T-helper 2 cell treated with Interferon-gamma antibody and Interleukin-4, amounts not matched to agents 100 ng/mL and 5 ng/mL, for 36 hours (primary cell): ENCODE measurements around the gene SDC3. TPM values are rescaled to one million over a fixed set of nuclear protein-coding genes. Genes with fewer than 3 reads are reported as not detected.

Source experiments
- intact Hi-C: fragments of 100-400 bp; cut with micrococcal nuclease; formaldehyde crosslinking; loops from one replicate; pipeline ENCODE4 v1.15.1; 2023
- total RNA-seq: library from RNA; stranded (reverse); gene quantifications from 2 replicates; pipeline ENCODE4 v1.2.3, GENCODE V29; 2022

The SDC3 gene
- total RNA-seq, 1 donor from 2014 or later, result 0.11 TPM

DNA sequence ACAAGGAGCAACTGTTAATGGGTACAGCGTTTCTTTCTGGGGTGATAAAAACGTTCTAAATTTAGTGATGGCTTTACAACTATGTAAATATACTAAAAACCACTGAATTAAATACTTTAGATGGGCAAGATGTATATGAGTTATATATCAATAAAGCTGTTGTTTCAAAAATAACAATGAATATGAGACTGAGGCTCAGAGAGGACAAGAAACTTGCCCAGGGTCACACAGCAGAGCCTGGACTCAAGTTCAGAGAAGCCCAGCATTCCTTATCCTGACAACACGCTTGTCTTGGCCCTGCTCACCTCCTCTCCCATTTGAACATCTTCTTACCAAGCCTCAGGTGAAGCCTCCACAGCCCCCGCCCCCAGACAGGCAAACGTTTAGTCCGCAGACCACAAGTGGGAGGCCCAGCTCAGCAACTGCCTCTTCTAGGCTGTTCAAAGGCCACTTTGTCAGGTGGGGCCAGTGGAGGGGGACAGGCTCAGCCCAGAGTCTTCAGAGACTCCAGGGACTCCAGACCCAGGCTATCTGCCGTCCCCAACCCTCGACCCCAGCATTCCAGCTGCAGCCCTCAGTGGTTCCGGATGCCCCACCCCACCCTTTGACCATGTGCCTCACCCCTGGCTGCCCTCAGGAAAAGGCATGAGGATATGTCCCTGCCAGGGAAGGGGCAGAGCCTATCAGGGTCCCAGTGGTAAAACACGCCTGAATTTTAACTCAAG lies 17.9 kb downstream of the SDC3 start:
- intact Hi-C loops, result no loop called here

- intact Hi-C loops, result no loop called here
Measured at GRCh38 chr1:30889511-30889910, 19.0 kb downstream of the SDC3 start.

- intact Hi-C loops, result no loop called here
Measured at GRCh38 chr1:30888975-30889374, 19.6 kb downstream of the SDC3 start.

DNA sequence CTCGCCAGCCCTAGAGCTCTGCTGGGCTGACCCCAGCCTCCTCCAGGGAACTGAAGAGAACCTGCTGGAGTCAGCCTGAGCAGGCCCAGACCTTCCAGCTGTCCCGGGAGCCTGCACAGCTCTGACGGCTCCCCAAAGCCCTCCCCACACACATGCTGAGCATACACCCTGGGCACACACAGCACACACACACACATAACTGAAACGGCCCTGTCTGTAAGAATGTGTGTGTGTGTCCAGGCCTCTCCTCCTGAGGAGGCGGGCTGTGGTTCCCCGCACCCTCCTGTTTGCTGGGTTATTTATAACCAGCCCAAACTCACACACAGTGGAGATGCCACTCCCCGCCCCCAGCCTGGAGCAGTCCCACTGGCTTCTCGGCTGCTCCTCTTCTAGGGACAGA lies 20.2 kb downstream of the SDC3 start:
- intact Hi-C loops, result no loop called here

- intact Hi-C loops, result no loop called here
Measured at GRCh38 chr1:30887485-30888315, 20.9 kb downstream of the SDC3 start.

DNA sequence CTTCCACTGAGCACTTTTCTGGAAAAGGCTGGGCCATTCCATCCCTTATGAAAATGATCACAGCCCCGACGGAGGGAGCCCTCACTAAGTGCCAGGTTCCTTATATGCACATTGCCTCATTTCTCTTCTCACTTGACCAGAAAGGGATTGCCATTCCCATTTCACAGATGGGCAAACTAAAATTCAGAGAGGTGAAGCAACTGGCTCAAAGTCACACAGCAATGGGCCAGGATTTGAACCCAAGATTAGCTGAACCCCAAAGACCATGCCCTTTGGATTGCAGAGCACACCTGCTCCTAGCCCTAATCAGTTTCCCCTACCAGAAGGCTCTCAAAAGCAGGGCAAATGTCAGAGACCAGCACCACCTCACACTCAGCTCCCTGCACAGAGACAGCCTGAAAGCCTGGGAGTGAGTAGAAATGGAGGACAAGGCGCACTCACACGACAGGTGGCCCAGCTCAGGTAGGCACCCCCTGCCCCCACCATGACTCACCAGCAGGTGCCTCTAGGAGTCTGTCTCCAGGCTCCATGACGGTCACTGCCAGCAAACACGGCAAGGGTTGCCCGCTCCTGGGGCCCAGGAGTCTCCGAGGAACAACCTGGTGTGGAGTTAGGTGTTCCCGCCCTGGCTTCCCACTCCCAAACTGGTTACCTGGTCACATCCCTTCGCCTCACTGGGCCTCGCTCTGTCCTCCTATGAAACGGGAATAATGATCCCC lies 21.7 kb downstream of the SDC3 start:
- intact Hi-C loops, result no loop called here

- intact Hi-C loops, result no loop called here
Measured at GRCh38 chr1:30885570-30886522, 22.7 kb downstream of the SDC3 start.

DNA sequence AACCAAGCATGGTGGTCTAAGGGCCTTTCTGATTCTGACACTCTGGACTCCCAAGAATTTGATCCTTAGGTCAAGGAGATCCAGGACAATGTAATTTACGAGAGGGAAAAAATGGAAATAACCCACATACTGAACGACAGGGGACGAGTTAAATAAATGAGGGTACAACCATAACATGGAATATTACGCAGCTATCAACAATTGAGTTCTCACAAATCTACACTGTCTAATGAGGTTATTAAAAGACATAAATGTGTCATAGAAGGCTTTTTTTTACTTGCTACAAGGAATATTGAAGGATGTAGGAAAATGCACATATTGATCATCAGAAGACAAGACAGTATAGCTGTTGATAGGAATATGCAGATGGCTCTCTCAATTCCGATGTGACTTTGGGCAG lies 23.8 kb downstream of the SDC3 start:
- intact Hi-C loops, result no loop called here

GRCh38 chr1:30883389-30884172 lies 25.0 kb downstream of the SDC3 start:
- intact Hi-C loops, result no loop called here

- intact Hi-C loops, result no loop called here
Measured at GRCh38 chr1:30882678-30883388, 25.7 kb downstream of the SDC3 start.

GRCh38 chr1:30881319-30882181 lies 27.0 kb downstream of the SDC3 start:
- intact Hi-C loops, result no loop called here

- intact Hi-C loops, result no loop called here
Measured at GRCh38 chr1:30880678-30881318, 27.8 kb downstream of the SDC3 start.

DNA sequence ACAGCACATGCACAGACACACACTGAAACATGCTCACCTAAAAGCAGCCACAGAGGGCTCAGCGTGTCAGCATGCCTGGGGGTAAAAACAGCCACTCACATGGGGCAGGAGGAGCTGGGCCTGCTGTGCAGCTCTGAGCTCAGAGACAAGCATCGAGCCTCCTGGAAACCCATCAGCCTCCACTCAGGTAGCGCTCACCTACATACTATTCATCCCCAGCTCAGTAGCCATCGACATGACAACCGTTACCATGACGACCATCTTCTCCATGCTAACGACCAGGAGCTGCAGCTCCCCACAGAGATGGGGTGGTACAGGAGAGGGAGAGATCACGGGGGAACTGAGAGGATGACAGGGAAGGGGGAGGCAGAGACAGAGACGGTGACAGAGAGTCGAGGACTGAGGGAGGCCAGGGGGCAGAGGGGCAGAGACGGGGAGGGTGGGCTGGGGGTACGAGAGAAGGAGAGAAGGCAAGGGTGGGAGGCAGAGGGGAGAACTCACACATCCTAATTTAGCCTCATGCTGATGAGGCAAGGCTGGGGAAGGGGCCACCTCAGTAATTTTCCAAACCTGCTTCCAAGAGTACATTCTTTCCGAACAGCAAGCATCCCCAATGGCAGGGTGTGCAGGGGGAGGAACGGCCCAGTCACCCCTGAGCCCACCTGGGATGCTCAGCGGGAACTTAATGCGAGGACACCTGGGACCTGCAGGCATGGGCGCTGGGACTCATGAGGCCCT lies 28.4 kb downstream of the SDC3 start:
- intact Hi-C loops, result no loop called here

GRCh38 chr1:30879126-30879786 lies 29.3 kb downstream of the SDC3 start:
- intact Hi-C loops, result no loop called here

- intact Hi-C loops, result no loop called here
Measured at GRCh38 chr1:30878559-30878958, 30.0 kb downstream of the SDC3 start.

DNA sequence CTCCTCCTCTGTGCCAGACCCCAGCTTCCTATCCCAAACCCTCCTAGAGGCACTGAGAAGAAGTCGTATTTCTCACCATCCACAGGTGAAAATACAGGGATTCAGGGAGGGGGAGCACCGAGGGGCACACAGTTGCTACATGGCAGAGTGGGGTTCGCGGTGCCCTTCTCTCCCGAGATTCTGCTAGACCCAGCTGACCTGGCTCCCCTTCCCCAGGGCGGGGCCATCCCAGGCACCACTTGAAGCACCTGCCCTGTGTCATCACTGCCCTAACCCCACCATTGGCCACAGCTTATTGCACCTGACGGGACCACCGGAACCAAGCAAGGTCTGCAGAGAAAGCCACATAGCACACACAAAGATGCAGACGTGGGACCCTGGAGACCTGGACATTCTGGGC lies 30.5 kb downstream of the SDC3 start:
- intact Hi-C loops, result no loop called here
